Aortic smooth muscle cell (primary cell): ENCODE results near the gene VSIG10L. TPM values are rescaled to one million over a fixed set of nuclear protein-coding genes. Genes with fewer than 3 reads are reported as not detected.

Experiments
- total RNA-seq: library from RNA; depleted of rRNA; stranded (reverse); fragments of >200 nt; gene quantifications from 2 replicates; pipeline ENCODE4 v1.2.3, GENCODE V29; 2014

Gene VSIG10L
- 0.25 and 0.26 TPM in 2 replicates for total RNA-seq

DNA sequence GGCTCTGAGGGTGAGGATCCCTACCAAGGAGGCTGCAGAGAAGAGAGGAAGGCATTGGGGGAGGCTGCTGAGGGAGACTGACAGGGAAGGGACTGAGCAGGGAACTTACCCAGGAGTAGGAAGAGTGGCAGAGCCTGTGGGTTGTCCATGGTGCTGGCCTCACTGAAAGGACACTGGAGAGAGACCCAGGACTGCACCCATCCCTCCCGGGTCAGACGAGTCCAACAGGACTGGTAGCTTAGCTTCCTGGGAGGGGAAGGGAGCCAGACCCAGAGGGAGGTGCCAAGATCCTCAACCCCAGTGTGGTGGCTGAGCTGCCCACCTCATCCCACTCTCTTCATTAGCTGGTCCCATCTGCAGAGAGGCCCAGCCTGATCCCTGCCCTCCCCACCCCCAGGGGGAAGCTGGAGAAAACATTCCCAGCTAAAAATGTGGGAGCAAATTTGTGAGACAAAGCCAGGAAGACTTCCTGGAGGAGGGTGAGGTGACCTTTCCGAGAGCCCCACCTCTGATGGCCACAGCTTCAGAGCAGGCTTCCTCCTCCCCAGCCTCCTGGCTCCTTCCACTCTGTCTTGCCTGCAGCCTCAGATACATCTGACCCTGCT, at the start of gene VSIG10L:
Gene VSIG10L (minus strand): TSS at position 164 of the 605 bp plus-strand sequence. CDS start 15 bp downstream, at position 149.

DNA sequence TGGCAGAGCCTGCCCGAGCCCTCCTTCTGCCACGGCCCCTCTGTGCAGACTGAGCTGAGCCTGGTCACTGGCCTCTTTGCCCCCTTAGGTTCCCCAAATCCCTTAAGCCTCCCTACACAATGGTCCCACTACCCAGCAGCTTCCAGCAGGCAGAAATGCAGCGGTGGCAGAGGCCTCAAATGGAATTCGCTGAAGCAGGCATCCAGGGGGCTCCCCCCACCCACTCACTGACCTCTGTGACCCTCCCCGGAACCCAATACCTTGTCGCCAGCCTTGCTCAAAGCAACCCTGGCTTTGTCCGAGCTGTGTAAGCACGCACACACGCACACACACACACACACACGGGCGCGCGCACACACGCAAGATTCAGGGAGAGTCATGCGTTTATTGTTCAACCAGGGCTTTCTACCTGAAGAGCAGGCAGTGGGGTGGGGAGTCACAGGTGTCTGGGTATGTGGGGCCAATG, 46.0 kb upstream of the VSIG10L start, which contains the start of gene LIM2:
Gene LIM2 (minus strand): TSS at position 51 of the 466 bp plus-strand sequence. CDS start 531 bp downstream, outside the sequence.

DNA sequence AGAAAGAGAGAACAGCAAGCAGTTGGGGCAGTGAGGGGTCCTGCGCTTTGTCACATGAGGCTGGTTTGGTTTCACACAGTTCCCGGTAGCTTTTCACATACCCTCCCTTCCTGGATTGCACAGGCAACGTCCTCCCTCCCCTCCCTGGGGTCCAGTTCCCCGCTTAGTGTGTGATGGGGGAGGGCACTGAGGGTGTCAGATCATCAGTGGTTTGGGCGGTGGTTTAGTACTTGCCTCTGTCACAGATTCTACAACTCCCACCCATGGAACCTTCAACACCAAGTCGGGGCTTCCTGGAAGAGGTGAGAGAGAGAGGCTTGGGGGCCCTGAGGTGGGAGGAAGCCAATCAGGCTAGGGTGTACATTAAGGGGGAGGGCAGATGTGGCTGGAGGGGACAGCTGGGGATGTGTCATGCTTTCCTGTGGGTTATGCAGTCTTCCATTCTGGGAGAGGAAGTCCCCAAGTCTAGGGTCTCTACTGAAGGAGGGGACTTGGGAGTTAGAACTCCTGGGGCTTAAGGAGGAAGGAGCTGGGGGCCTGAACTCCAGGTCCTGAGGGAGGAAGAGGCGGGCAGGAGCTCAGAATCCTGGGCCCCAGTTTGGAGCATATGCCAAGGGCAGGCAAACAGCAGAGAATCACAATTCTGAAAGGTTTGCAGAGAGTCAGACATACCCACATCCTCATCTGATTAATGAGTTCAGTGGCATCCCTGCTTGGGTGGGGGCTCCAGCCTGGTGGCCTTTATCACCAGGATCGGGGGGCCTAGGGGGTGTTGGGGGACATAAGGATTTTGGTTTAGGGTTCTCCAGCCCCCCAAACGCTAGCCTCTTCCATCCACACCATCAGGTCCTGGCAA, 30.9 kb upstream of the VSIG10L start, which contains the start of gene NKG7:
Gene NKG7 (minus strand): TSS at position 6 of the 856 bp plus-strand sequence. CDS start 119 bp downstream, outside the sequence.

DNA sequence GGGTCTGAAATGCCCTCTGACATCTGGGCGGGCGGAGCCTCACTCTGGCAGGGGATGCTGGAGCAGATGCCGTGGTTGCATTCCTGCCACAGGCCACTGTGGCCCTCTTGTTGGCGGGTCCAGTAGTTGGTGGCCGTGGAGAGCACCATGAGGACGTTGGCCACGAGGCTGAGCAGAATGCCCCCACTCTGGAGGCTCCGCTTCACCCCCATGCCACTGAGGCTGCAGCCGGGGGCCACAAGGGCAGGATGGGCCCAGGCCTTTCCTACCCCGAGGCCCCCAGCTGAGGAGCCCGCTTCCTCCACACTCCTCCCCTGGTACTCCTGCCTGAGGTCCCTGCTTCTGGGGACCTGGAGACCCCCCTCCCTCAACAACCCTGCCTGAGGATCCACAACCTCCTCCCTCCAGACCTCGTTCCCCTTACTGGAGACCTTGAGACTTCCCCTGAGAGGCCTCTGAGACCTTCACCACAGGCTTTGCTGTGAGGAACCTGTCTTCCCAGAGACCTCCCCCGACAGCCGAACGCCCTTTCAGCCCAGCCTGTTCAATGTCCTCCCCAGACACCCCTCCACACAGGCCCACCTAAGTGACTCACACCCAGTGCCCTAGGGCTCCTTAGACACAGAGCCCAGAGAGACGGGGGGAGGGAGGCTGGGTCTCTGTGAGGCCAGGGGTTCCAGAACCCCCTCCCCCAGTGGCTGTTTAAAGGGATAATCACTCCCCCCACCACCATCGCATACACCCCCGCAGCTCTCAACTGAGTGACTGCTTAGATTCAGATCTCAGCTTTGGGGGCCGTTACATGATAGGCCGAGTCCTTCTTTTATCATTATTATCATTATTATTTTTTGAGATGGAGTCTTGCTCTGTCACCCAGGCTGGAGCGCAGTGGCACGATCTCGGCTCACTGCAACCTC, 26.7 kb upstream of the VSIG10L start, which contains the start of gene CLDND2:
Gene CLDND2 (minus strand): TSS at position 638 of the 917 bp plus-strand sequence. CDS start 426 bp downstream, at position 212.

DNA sequence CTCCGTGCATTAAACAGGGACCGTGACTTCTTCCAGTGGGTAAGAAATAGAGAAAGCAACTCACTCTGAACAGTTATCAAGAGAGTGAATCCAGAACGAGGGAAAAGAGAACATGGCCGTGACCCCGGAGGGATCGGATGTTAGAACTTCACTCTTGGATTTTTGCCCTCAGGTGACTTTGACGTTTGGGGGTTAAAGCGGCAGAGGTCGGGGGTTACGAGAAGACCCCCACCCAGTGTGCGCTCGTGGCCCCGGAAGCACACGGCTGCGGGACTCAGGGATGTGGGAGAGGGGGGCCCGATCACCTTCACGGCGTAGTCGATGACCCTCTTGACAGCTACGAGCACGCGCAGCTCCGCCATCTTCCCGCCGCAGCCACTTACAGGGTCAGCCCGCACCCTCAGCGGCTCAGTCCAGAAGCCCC, 24.0 kb upstream of the VSIG10L start, which contains the start of gene ETFB:
Gene ETFB (minus strand): TSS at position 424 of the 424 bp plus-strand sequence. CDS start 62 bp downstream, at position 362.

DNA sequence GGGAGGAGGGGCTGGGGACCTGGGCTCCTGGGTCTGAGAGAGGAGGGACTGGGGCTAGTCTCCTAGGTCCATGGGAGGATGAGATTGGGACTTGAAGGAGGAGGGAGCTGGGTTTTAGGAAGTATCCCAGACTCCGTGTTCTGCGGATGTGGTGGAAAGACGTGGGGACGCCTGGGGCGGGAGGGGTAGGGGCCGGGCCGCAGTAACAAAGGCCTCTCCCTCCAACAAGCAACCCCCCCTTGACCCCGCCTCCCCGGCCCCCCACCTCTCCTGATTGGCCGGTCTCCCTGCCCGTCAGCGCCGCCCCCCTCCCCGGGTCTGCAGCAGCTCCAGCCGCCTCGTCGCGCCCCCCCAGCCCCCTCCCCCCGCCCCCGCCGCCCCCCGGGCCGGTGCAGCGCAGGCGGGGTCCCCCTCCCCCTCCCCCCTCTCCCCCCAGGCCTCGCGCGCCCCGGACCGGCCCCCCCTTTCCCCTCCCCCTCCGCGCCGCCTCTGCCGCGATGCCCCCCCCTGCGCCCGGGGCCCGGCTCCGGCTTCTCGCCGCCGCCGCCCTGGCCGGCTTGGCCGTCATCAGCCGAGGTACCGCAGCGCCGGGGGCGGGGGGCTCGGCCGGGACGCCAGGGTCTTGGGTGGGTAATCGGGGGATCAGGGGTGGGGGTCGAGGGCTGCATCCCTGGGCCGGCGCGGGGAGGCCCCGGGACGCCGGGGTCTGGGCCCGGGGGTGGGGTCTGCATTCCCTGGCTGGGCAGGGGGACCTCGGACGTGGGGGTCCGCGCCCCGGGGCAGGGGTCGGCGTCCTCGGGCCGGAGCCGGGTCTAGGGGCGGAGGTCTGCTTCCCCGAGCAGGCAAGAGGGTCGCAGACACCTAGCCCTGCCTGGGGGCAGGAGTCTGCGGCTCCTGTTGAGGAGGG, 30.3 kb downstream of the VSIG10L start, which contains the start of gene IGLON5:
Gene IGLON5 (plus strand): TSS at position 294 of the 907 bp plus-strand sequence. CDS start 204 bp downstream, at position 498.

Other genes with a start within 250 kb of the VSIG10L start
- 3.4 and 3.5 TPM in 2 replicates for gene CTU1, start 233.7 kb downstream of the VSIG10L start, total RNA-seq
- gene SIGLEC9, start 217.2 kb downstream of the VSIG10L start, total RNA-seq: not detected in 2 replicates
- not detected in 2 replicates for gene SIGLEC7, start 199.8 kb downstream of the VSIG10L start, total RNA-seq
- not detected in 2 replicates for gene CD33, start 117.1 kb downstream of the VSIG10L start, total RNA-seq
- not detected in 2 replicates for gene SIGLECL1, start 91.1 kb downstream of the VSIG10L start, total RNA-seq
- not detected in 2 replicates for gene IGLON5, start 30.5 kb downstream of the VSIG10L start, total RNA-seq
- 121 and 171 TPM in 2 replicates for gene ETFB, start 24.2 kb upstream of the VSIG10L start, total RNA-seq
- not detected in 2 replicates for gene CLDND2, start 26.9 kb upstream of the VSIG10L start, total RNA-seq
- not detected in 2 replicates for gene NKG7, start 30.5 kb upstream of the VSIG10L start, total RNA-seq
- not detected in 2 replicates for gene LIM2, start 45.8 kb upstream of the VSIG10L start, total RNA-seq
- gene C19orf84, start 48.5 kb upstream of the VSIG10L start, total RNA-seq: not detected in 2 replicates
- gene SIGLEC10, start 75.5 kb upstream of the VSIG10L start, total RNA-seq: not detected in 2 replicates
- gene SIGLEC8, start 116.3 kb upstream of the VSIG10L start, total RNA-seq: not detected in 2 replicates
- gene CEACAM18, start 136.4 kb upstream of the VSIG10L start, total RNA-seq: not detected in 2 replicates
- not detected in 2 replicates for gene SIGLEC12, start 159.7 kb upstream of the VSIG10L start, total RNA-seq
- not detected in 2 replicates for gene SIGLEC6, start 189.5 kb upstream of the VSIG10L start, total RNA-seq
- 3.4 and 4.5 TPM in 2 replicates for gene ZNF175, start 229.1 kb upstream of the VSIG10L start, total RNA-seq